Adipocyte (in vitro differentiated cells): ENCODE data around the gene CCDC51.
"Not testable (repeated sequence)": the region's sequence is repeated elsewhere in the genome, so short reads cannot be mapped to it uniquely, and the experiment has no call there.

Source experiments
- DNase-seq: peaks from one replicate; pipeline ENCODE4 v3.0.0-alpha.2; 2015; ENCODE audit warnings: low read depth
- H3K27me3 ChIP-seq: replicated peaks from 2 replicates; pipeline ENCODE4 v1.7.0; 2013; ENCODE audit warnings: mild to moderate bottlenecking, low read length, moderate library complexity; ENCODE audit not compliant: control insufficient read depth, insufficient read depth
- H3K36me3 ChIP-seq: 2 replicates; pipeline ENCODE4 v1.7.0; 2013; ENCODE audit warnings: low read length, mild to moderate bottlenecking, moderate library complexity; ENCODE audit not compliant: control insufficient read depth, insufficient read depth, severe bottlenecking
- H3K4me1 ChIP-seq: 2 replicates; pipeline ENCODE4 v1.7.0; 2013; ENCODE audit warnings: mild to moderate bottlenecking, low read length, moderate library complexity; ENCODE audit not compliant: control insufficient read depth, insufficient read depth
- H3K4me3 ChIP-seq: 2 replicates; pipeline ENCODE4 v1.7.0; 2013; ENCODE audit warnings: mild to moderate bottlenecking, low read length, moderate library complexity
- H3K9ac ChIP-seq: 2 replicates; pipeline ENCODE4 v1.7.0; 2013; ENCODE audit warnings: mild to moderate bottlenecking, low read length, moderate library complexity
- H3K9me3 ChIP-seq: 2 replicates; pipeline ENCODE4 v1.7.0; 2013; ENCODE audit warnings: mild to moderate bottlenecking, low read length, moderate library complexity; ENCODE audit not compliant: control insufficient read depth

The CCDC51 gene

GRCh38 chr3:48465237-48465530 lies 25.3 kb upstream of the CCDC51 start:
- Histone ChIP-seq H3K27me3 (no peaks in the 10 kb centered on the region), H3K4me3 (no peak overlapping the region), H3K9me3 (no peaks in the 10 kb centered on the region), H3K4me1 (peaks cover 33% of the 10 kb centered on the region), H3K36me3 (peaks cover 42% of the 10 kb centered on the region), H3K9ac (peak overlapping the region; percentile 93)
- DNase-seq = no peak

- Histone ChIP-seq H3K9ac (peak overlapping the region; percentile 93), H3K9me3 (no peaks in the 10 kb centered on the region), H3K27me3 (no peaks in the 10 kb centered on the region), H3K4me1 (peaks cover 29% of the 10 kb centered on the region), H3K4me3 (no peak overlapping the region), H3K36me3 (peaks cover 46% of the 10 kb centered on the region)
- no peak for DNase-seq
Measured at GRCh38 chr3:48464713-48465221, 24.8 kb upstream of the CCDC51 start.

GRCh38 chr3:48463703-48464102 lies 23.8 kb upstream of the CCDC51 start:
- Histone ChIP-seq H3K9me3 (no peaks in the 10 kb centered on the region), H3K27me3 (no peaks in the 10 kb centered on the region), H3K36me3 (peaks cover 49% of the 10 kb centered on the region), H3K9ac (no peak overlapping the region), H3K4me1 (peaks cover 28% of the 10 kb centered on the region), H3K4me3 (no peak overlapping the region)
- DNase-seq = no peak

- H3K4me1 ChIP-seq, DNase-seq, H3K9ac ChIP-seq, H3K27me3 ChIP-seq, H3K9me3 ChIP-seq, H3K4me3 ChIP-seq: not testable (repeated sequence)
- peaks cover 41% of the 10 kb centered on the region for H3K36me3 ChIP-seq
Measured at GRCh38 chr3:48461767-48462166, 21.8 kb upstream of the CCDC51 start.

GRCh38 chr3:48460517-48460902 lies 20.6 kb upstream of the CCDC51 start:
- H3K9me3 ChIP-seq = no peaks in the 10 kb centered on the region
- H3K4me1 ChIP-seq = peaks cover 6% of the 10 kb centered on the region
- no peak overlapping the region for H3K9ac ChIP-seq
- no peak for DNase-seq
- no peaks in the 10 kb centered on the region for H3K27me3 ChIP-seq
- peaks cover 49% of the 10 kb centered on the region for H3K36me3 ChIP-seq
- H3K4me3 ChIP-seq = no peak overlapping the region

- H3K4me3 ChIP-seq = no peak overlapping the region
- no peak for DNase-seq
- H3K4me1 ChIP-seq = peaks cover 1% of the 10 kb centered on the region
- no peak overlapping the region for H3K9ac ChIP-seq
- H3K27me3 ChIP-seq = no peaks in the 10 kb centered on the region
- peaks cover 55% of the 10 kb centered on the region for H3K36me3 ChIP-seq
- no peaks in the 10 kb centered on the region for H3K9me3 ChIP-seq
Measured at GRCh38 chr3:48459773-48460516, 20.0 kb upstream of the CCDC51 start.

- Histone ChIP-seq H3K9me3 (no peaks in the 10 kb centered on the region), H3K27me3 (no peaks in the 10 kb centered on the region), H3K9ac (no peak overlapping the region), H3K4me1 (no peaks in the 10 kb centered on the region), H3K4me3 (no peak overlapping the region), H3K36me3 (peaks cover 59% of the 10 kb centered on the region)
- DNase-seq = no peak
Measured at GRCh38 chr3:48459331-48459730, 19.4 kb upstream of the CCDC51 start.

GRCh38 chr3:48456456-48456855 lies 16.5 kb upstream of the CCDC51 start:
- H3K27me3 ChIP-seq = no peaks in the 10 kb centered on the region
- no peaks in the 10 kb centered on the region for H3K4me1 ChIP-seq
- H3K9me3 ChIP-seq = no peaks in the 10 kb centered on the region
- H3K9ac ChIP-seq = no peak overlapping the region
- no peak for DNase-seq
- no peak overlapping the region for H3K4me3 ChIP-seq
- H3K36me3 ChIP-seq = peaks cover 76% of the 10 kb centered on the region

GRCh38 chr3:48451270-48451669 lies 11.4 kb upstream of the CCDC51 start:
- Histone ChIP-seq H3K9ac (no peak overlapping the region), H3K36me3 (peaks cover 40% of the 10 kb centered on the region)
- no peak for DNase-seq

GRCh38 chr3:48446425-48447193 lies 6.7 kb upstream of the CCDC51 start, which contains the start of gene ATRIP:
Gene ATRIP (plus strand): TSS chr3:48446737. CDS start chr3:48446846, 109 bp downstream.
- Histone ChIP-seq H3K4me1 (peaks cover 22% of the 10 kb centered on the region), H3K36me3 (peaks cover 31% of the 10 kb centered on the region), H3K4me3 (peak within 1 kb of the TSS; percentile 89), H3K9me3 (no peaks in the 10 kb centered on the region), H3K27me3 (no peaks in the 10 kb centered on the region), H3K9ac (peak within 1 kb of the TSS; percentile 89)
- peak; percentile 97 for DNase-seq

More at GRCh38 chr3:48451270-48451669, 11.4 kb upstream of the CCDC51 start:
- Histone ChIP-seq H3K4me1 (peaks cover 9% of the 10 kb centered on the region), H3K9me3 (no peaks in the 10 kb centered on the region), H3K27me3 (no peaks in the 10 kb centered on the region), H3K4me3 (no peak overlapping the region)

GRCh38 chr3:48446043-48446424 lies 6.1 kb upstream of the CCDC51 start:
- no peak for DNase-seq
- Histone ChIP-seq H3K9me3 (no peaks in the 10 kb centered on the region), H3K36me3 (peaks cover 31% of the 10 kb centered on the region), H3K4me3 (peak overlapping the region; percentile 89), H3K27me3 (no peaks in the 10 kb centered on the region), H3K4me1 (peaks cover 27% of the 10 kb centered on the region), H3K9ac (peak overlapping the region; percentile 89)
